H1 (cell line): ENCODE data around the gene LAS1L. TPM values are rescaled to one million over a fixed set of nuclear protein-coding genes. Genes with fewer than 3 reads are reported as not detected.

ENCODE experiments used
- HDAC2 ChIP-seq, 2 experiments: fragments of 300-600 bp in 1 of 2; sonication (generic) in 1 of 2; IDR thresholded peaks; 2 replicates each; pipeline ENCODE4 v1.6.1; 2011 to 2012; ENCODE audit warnings: low read depth in 2 of 2, low read length in 2 of 2, mild to moderate bottlenecking in 2 of 2, moderate library complexity in 2 of 2, borderline replicate concordance in 1 of 2, inconsistent platforms in 1 of 2
- POU5F1 ChIP-seq: IDR thresholded peaks from 2 replicates; pipeline ENCODE4 v1.6.1; 2011; ENCODE audit warnings: low read depth, mild to moderate bottlenecking, low read length, moderate library complexity
- polyA plus RNA-seq, 7 experiments: library from polyadenylated mRNA; depleted of rRNA in 3 of 7; stranded (reverse) in 5 of 7; unstranded in 2 of 7; fragments of >200 nt in 5 of 7; fragments of 200-250 nt in 2 of 7; gene quantifications; 1 replicate in 5 of 7; 2 replicates in 1 of 7; 4 replicates in 1 of 7; pipeline versions ENCODE4 v1.2.1 to v1.2.3, GENCODE V29; 2011 to 2013; ENCODE audit warnings: missing spikeins in 2 of 7, mixed read lengths in 2 of 7
- total RNA-seq: library from RNA; stranded (reverse); fragmentation: NEBNext Ultra II Directional; extraction: Animal tissue kit (Norgen Biotek cat#: 25700); gene quantifications from 2 replicates; pipeline ENCODE4 v1.2.1, GENCODE V29; 2021
- TF ChIP-seq, protein P1 (sequence below), 3 experiments: IDR thresholded peaks; 1 replicate in 2 of 3; 2 replicates in 1 of 3; pipeline versions ENCODE4 v1.5.1 to v1.6.1; 2011; ENCODE audit warnings: low read length in 3 of 3, mild to moderate bottlenecking in 3 of 3, inconsistent platforms in 2 of 3, low read depth in 1 of 3, moderate library complexity in 1 of 3; ENCODE audit not compliant: insufficient read depth in 1 of 3; ENCODE audit errors: control extremely low read depth in 1 of 3

The LAS1L gene
- total and polyA plus RNA-seq, 2 of the 8 experiments (the other 6 are each of a cell fraction or from before 2014, with no cell fraction given), result 39.5 to 65.0 TPM

DNA sequence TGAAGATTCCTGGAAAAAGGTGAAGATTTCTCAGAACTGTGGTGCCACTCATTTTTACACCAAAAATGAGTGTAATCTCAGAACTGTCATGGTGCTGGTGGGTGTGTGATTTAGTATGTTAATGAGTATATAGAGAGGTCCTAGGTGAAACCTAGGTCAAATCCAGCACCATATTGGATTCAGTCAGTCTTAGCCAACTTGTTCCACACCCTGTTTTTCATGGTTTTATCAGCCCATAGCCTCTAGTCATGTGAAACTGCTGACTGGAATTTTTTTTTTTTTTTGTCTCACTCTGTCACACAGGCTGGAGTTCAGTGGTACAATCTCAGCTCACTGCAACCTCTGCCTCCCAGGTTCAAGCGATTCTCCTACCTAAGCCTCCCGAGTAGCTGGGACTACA is 58.0 kb downstream of the LAS1L start (continued):
- no peak for TF ChIP-seq HDAC2 (IDR thresholded peaks at IDR 0.05; ENCODE audit: borderline replicate concordance in 1 of 2, low read depth in 2 of 2, low read length in 2 of 2)
- TF ChIP-seq, protein P1, sequence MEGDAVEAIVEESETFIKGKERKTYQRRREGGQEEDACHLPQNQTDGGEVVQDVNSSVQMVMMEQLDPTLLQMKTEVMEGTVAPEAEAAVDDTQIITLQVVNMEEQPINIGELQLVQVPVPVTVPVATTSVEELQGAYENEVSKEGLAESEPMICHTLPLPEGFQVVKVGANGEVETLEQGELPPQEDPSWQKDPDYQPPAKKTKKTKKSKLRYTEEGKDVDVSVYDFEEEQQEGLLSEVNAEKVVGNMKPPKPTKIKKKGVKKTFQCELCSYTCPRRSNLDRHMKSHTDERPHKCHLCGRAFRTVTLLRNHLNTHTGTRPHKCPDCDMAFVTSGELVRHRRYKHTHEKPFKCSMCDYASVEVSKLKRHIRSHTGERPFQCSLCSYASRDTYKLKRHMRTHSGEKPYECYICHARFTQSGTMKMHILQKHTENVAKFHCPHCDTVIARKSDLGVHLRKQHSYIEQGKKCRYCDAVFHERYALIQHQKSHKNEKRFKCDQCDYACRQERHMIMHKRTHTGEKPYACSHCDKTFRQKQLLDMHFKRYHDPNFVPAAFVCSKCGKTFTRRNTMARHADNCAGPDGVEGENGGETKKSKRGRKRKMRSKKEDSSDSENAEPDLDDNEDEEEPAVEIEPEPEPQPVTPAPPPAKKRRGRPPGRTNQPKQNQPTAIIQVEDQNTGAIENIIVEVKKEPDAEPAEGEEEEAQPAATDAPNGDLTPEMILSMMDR (IDR thresholded peaks at IDR 0.05; ENCODE audit: control extremely low read depth in 1 of 3, insufficient read depth in 1 of 3, low read depth in 1 of 3, low read length in 3 of 3), result no peak
- no peak for TF ChIP-seq POU5F1
